Stomach (tissue), 9 donors: ENCODE data around the gene HMX1. TPM values are rescaled to one million over a fixed set of nuclear protein-coding genes. Genes with fewer than 3 reads are reported as not detected.

Experiments used
- DNase-seq, 2 donors: peaks; one replicate each; pipeline versions ENCODE4 v3.0.0 to v3.0.0-alpha.2; 2013 to 2019
- H3K27ac ChIP-seq, 5 donors: fragments of 200-600 bp in 4 of 5; sonication (generic) in 4 of 5; one replicate each; pipeline ENCODE4 v1.5.1; 2013 to 2019; ENCODE audit warnings: mild to moderate bottlenecking in 1 of 5, moderate library complexity in 1 of 5
- H3K27me3 ChIP-seq, 3 donors: fragments of 200-600 bp; sonication (generic); one replicate each; pipeline ENCODE4 v1.5.1; 2017 to 2019; ENCODE audit warnings: mixed run types in 1 of 3
- H3K36me3 ChIP-seq, 4 donors: fragments of 200-600 bp; sonication (generic); 1 replicate in 3 of 4; 2 replicates in 1 of 4; pipeline ENCODE4 v1.5.1; 2016 to 2019
- H3K4me1 ChIP-seq, 4 donors: fragments of 200-600 bp; sonication (generic); one replicate each; pipeline ENCODE4 v1.5.1; 2016 to 2019
- H3K4me3 ChIP-seq, 4 donors: fragments of 200-600 bp; sonication (generic) in 3 of 4; one replicate each; pipeline ENCODE4 v1.5.1; 2016 to 2019; ENCODE audit warnings: mild to moderate bottlenecking in 1 of 4
- H3K9me3 ChIP-seq, 4 donors: fragments of 200-600 bp; sonication (generic); one replicate each; pipeline ENCODE4 v1.5.1; 2016 to 2019
- EP300 ChIP-seq: sonication (generic); formaldehyde crosslinking; IDR thresholded peaks from one replicate; pipeline ENCODE4 v1.6.1; 2017; ENCODE audit warnings: antibody characterized with exemption
- POLR2A ChIP-seq, 4 donors: fragments of 450-650 bp; IDR thresholded peaks; one replicate each; pipeline ENCODE4 v1.6.1; 2016; ENCODE audit warnings: antibody characterized with exemption in 4 of 4, control low read depth in 2 of 4, mild to moderate bottlenecking in 1 of 4, moderate library complexity in 1 of 4
- POLR2AphosphoS5 ChIP-seq, 3 donors: sonication (generic); formaldehyde crosslinking; IDR thresholded peaks; one replicate each; pipeline ENCODE4 v1.6.1; 2016; ENCODE audit warnings: antibody characterized with exemption in 3 of 3
- WGBS, 5 donors: extraction: QIAGEN DNeasy Blood & Tissue Kit in 3 of 5; methylation state at CpG; one replicate each; pipeline versions ENCODE4 v1.1.5 to v1.1.7; 2013 to 2018; 5-methylcytosine and 5-hydroxymethylcytosine counted together
- intact Hi-C: fragments of 100-400 bp; cut with DNase I; formaldehyde crosslinking; loops from one replicate; pipeline ENCODE4 v1.15.1; 2023; ENCODE audit warnings: low total_unique reads
- polyA plus RNA-seq, 3 donors: library from polyadenylated mRNA; stranded (reverse); fragments of 200-250 nt; gene quantifications; one replicate each; pipeline ENCODE4 v1.2.3, GENCODE V29; 2013
- total RNA-seq, 5 donors: library from RNA; depleted of rRNA; stranded (reverse); fragments of >200 nt; gene quantifications; one replicate each; pipeline versions ENCODE4 v1.1.0 to v1.2.3, GENCODE V29; 2014 to 2016
- TF ChIP-seq, protein P1 (sequence below), 7 experiments: fragments of 450-650 bp in 4 of 7; fragments of 200-600 bp in 3 of 7; sonication (generic) in 3 of 7; IDR thresholded peaks; one replicate each; pipeline ENCODE4 v1.5.1; 2016 to 2019; ENCODE audit warnings: antibody characterized with exemption in 7 of 7, control low read depth in 2 of 7, mild to moderate bottlenecking in 1 of 7
- donor health status: healthy with polysubstance abuse.
- donor health status: Bipolar disorder and iron deficiency.
- donor health status: healthy.

HMX1 gene
- total and polyA plus RNA-seq, 8 donors: 0.37 TPM; not detected in 7

DNA sequence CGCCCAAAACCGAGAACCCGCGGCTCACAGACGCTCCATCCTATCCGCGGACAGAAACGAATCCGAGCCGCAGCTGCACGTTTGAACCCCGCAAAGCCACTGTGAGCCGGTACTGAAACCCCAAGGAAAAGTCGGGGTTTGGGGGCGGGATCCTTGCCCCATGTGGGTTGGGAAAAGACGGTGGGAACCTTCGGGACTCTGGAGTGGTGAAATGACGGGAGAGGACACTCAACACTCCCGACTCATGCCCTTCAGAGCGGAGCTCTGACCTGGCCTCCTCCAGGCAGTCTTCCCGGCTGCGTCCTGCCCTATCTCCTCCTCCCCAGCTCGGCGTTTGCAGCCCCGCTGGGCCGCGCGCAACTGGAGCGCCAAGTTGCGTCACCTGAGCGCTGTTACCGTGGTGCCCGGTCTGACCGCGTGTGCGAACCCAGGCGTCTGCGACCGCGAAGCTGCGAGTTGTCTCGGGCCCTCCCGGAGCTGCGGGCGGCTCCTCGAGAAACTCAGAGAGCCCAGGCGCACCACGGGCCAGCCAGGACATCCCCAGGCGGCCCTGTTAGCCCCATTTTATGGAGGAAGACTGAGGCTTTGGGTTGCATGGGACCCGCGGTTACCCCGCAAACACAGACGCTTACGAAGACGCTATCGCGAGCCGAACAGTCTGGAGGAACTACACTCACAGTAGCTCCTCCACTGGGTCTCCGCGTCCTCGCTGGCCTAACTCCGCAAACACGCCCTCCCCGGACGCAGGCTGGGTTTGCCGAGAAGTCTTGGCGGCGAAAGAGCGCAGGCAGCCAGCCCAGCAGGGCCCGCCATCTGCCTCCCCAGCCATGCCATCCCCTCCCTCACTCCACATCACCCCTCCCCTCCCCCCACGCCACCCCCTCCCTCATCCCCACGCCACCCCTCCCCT is 20.3 kb upstream of the HMX1 start:
- H3K4me1 ChIP-seq: peaks cover 0 to 31% (median 15%) of the 10 kb centered on the region in 4 donors
- TF ChIP-seq, protein P1, sequence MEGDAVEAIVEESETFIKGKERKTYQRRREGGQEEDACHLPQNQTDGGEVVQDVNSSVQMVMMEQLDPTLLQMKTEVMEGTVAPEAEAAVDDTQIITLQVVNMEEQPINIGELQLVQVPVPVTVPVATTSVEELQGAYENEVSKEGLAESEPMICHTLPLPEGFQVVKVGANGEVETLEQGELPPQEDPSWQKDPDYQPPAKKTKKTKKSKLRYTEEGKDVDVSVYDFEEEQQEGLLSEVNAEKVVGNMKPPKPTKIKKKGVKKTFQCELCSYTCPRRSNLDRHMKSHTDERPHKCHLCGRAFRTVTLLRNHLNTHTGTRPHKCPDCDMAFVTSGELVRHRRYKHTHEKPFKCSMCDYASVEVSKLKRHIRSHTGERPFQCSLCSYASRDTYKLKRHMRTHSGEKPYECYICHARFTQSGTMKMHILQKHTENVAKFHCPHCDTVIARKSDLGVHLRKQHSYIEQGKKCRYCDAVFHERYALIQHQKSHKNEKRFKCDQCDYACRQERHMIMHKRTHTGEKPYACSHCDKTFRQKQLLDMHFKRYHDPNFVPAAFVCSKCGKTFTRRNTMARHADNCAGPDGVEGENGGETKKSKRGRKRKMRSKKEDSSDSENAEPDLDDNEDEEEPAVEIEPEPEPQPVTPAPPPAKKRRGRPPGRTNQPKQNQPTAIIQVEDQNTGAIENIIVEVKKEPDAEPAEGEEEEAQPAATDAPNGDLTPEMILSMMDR (IDR thresholded peaks at IDR 0.05): no peak
- no peak for TF ChIP-seq EP300
- TF ChIP-seq POLR2A (IDR thresholded peaks at IDR 0.05): no peak
- no peak for TF ChIP-seq POLR2AphosphoS5 (IDR thresholded peaks at IDR 0.05)
- H3K4me3 ChIP-seq: no peak overlapping the region
- H3K36me3 ChIP-seq: no peaks in the 10 kb centered on the region
- intact Hi-C loops: no loop called here
- no peak overlapping the region for H3K27ac ChIP-seq
- peaks cover 0 to 4% (median 3%) of the 10 kb centered on the region in 4 donors for H3K9me3 ChIP-seq
- WGBS, 5 donors: 2 to 6% (median 4%) methylated on average over 63 to 72 of the region's 72 CpGs
- DNase-seq: peak in 1 of 2 donors; percentile 26
- peaks cover 31 to 100% (median 78%) of the 10 kb centered on the region in 3 donors for H3K27me3 ChIP-seq

DNA sequence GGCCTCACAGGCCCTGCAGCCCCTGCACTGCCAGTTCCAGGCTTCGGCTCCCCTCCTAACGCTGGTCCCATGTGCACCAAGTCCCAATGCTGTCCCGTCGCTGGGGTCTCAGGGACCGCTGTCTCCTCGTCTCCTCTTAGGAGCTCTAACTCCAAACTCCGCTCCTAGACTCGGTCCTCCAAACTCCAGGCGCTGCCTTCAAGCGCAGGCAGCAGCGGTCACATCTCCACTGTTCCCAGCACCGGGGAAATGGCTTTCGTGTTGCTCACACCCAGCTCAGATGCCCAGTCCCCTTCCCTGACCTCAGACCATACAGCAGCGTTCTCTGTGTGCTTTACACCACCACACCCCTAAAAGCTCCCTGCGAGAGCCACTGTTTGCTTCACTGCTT is 19.6 kb upstream of the HMX1 start:
- peaks cover 0 to 9% (median 7%) of the 10 kb centered on the region in 4 donors for H3K9me3 ChIP-seq
- peaks cover 0 to 31% (median 15%) of the 10 kb centered on the region in 4 donors for H3K4me1 ChIP-seq
- TF ChIP-seq POLR2AphosphoS5 (IDR thresholded peaks at IDR 0.05) (no peak), POLR2A (IDR thresholded peaks at IDR 0.05) (no peak)
- TF ChIP-seq, protein P1 (IDR thresholded peaks at IDR 0.05): no peak
- no peak overlapping the region for H3K4me3 ChIP-seq
- no peak for DNase-seq
- 4 to 15% (median 12%) methylated on average over 7 to 15 of the region's 15 CpGs for WGBS, 5 donors
- H3K27ac ChIP-seq: no peak overlapping the region
- intact Hi-C loops: no loop called here
- peaks cover 31 to 100% (median 82%) of the 10 kb centered on the region in 3 donors for H3K27me3 ChIP-seq
- H3K36me3 ChIP-seq: no peaks in the 10 kb centered on the region

DNA sequence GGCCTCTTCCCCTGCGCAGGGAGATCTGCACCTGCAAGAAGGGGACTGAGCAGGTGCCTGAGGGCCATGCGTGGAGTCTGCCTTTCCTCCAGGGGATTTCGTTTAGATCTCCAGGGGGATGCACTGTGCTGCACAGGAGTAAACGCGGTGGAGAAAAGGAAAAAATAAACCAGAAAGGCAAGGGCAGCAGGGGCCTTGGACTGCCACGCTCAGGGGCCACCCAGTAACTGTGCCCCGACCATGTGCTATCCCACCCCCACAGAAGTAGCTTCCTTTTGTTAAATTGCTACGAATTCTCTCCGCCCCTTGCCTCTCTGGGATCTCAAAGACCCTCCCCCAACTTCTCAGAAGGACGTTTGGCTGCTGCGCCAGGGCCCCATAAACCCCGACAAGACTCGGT is 17.2 kb upstream of the HMX1 start:
- TF ChIP-seq POLR2A (IDR thresholded peaks at IDR 0.05) (no peak), EP300 (no peak), POLR2AphosphoS5 (IDR thresholded peaks at IDR 0.05) (no peak)
- TF ChIP-seq, protein P1 (IDR thresholded peaks at IDR 0.05): no peak
- Histone ChIP-seq H3K9me3 (peaks cover 0 to 9% (median 7%) of the 10 kb centered on the region in 4 donors), H3K4me1 (peaks cover 0 to 24% (median 12%) of the 10 kb centered on the region in 4 donors), H3K36me3 (no peaks in the 10 kb centered on the region), H3K4me3 (no peak overlapping the region), H3K27me3 (peaks cover 26 to 96% (median 77%) of the 10 kb centered on the region in 3 donors), H3K27ac (no peak overlapping the region)
- no peak for DNase-seq
- intact Hi-C loops: no loop called here
- WGBS, 5 donors: 6 to 10% (median 9%) methylated on average over 12 to 13 of the region's 13 CpGs

DNA sequence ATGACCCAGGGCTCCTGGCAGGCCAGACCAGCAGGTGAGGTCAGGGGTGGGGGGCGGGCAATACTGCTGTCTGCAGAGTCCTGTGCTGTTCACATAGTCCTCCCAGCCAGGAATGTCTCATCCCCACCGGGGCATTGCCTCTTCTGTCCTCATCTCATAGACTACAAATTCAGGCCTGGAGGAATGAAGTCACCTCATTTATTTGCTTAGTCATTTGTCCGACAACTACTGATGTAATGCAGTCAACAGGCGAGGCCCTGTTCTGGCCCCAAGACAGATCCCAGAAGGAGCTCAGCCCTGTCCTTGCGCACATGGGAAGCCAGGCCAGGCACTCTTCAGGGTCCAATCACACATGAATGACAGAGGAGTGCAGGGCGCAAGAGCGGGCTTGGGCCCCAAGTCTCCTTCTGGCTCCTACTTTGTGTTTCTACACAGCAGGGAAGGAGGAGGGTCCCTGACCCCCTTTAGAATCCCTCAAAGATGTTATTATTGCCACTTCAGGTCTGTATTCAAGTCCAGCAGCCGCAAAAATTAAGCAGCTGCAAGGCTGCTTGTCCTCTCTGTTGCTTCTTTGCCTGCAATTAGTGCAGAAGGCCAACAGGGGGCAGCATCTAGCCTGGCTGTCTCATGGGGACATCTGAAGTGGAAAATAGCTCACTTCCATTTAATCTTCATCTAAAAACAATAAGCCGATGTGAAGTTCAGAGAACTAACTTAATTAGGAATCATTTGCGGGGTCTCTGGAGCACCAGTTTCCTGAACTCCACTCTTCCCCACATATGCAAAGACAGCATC is 15.2 kb upstream of the HMX1 start:
- TF ChIP-seq POLR2AphosphoS5 (IDR thresholded peaks at IDR 0.05): no peak
- no peak for TF ChIP-seq EP300
- TF ChIP-seq POLR2A (IDR thresholded peaks at IDR 0.05): no peak
- TF ChIP-seq, protein P1 (IDR thresholded peaks at IDR 0.05): no peak
- H3K36me3 ChIP-seq: no peaks in the 10 kb centered on the region
- intact Hi-C loops: no loop called here
- no peak overlapping the region for H3K27ac ChIP-seq
- 79 to 87% (median 85%) methylated on average over 10 of the region's 10 CpGs for WGBS, 5 donors
- peaks cover 0 to 9% (median 7%) of the 10 kb centered on the region in 4 donors for H3K9me3 ChIP-seq
- H3K27me3 ChIP-seq: peaks cover 9 to 96% (median 62%) of the 10 kb centered on the region in 3 donors
- DNase-seq: no peak
- H3K4me1 ChIP-seq: peaks cover 0 to 4% (median 2%) of the 10 kb centered on the region in 4 donors
- no peak overlapping the region for H3K4me3 ChIP-seq
